Measurements from ENCODE around the gene PCNX3.

Gene PCNX3

GRCh38 chr11:65643971-65644370 lies 28.4 kb downstream of the PCNX3 start:
- no peak for TF ChIP-seq CTCF (IDR thresholded peaks at IDR 0.05; ENCODE audit: control insufficient read depth, insufficient read depth, low read depth, low read length, missing control alignments)
- H3K4me3 ChIP-seq (ENCODE audit: control insufficient read depth, low read depth, low read length): no peak overlapping the region
- no peak for DNase-seq (ENCODE audit: low read depth)

GRCh38 chr11:65644837-65645236 lies 29.3 kb downstream of the PCNX3 start:
- no peak overlapping the region for H3K4me3 ChIP-seq (ENCODE audit: control insufficient read depth, low read depth, low read length)
- no peak for TF ChIP-seq CTCF (IDR thresholded peaks at IDR 0.05; ENCODE audit: control insufficient read depth, insufficient read depth, low read depth, low read length, missing control alignments)
- DNase-seq (ENCODE audit: low read depth): no peak

- H3K4me3 ChIP-seq (ENCODE audit: control insufficient read depth, low read depth, low read length): no peak overlapping the region
- no peak for TF ChIP-seq CTCF (IDR thresholded peaks at IDR 0.05; ENCODE audit: control insufficient read depth, insufficient read depth, low read depth, low read length, missing control alignments)
- no peak for DNase-seq (ENCODE audit: low read depth)
Observed at GRCh38 chr11:65645710-65646109, 30.1 kb downstream of the PCNX3 start.

- no peak for DNase-seq (ENCODE audit: low read depth)
- no peak for TF ChIP-seq CTCF (IDR thresholded peaks at IDR 0.05; ENCODE audit: control insufficient read depth, insufficient read depth, low read depth, low read length, missing control alignments)
- H3K4me3 ChIP-seq (ENCODE audit: control insufficient read depth, low read depth, low read length): no peak overlapping the region
Observed at GRCh38 chr11:65646288-65646957, 30.8 kb downstream of the PCNX3 start.

GRCh38 chr11:65646958-65647701 lies 31.6 kb downstream of the PCNX3 start:
- no peak for DNase-seq (ENCODE audit: low read depth)
- no peak for TF ChIP-seq CTCF (IDR thresholded peaks at IDR 0.05; ENCODE audit: control insufficient read depth, insufficient read depth, low read depth, low read length, missing control alignments)
- H3K4me3 ChIP-seq (ENCODE audit: control insufficient read depth, low read depth, low read length): no peak overlapping the region

- DNase-seq (ENCODE audit: low read depth): no peak
- TF ChIP-seq CTCF (IDR thresholded peaks at IDR 0.05; ENCODE audit: control insufficient read depth, insufficient read depth, low read depth, low read length, missing control alignments): no peak
- H3K4me3 ChIP-seq (ENCODE audit: control insufficient read depth, low read depth, low read length): no peak overlapping the region
Observed at GRCh38 chr11:65648997-65649493, 33.5 kb downstream of the PCNX3 start.

Data from AG09309 (cell line).